HTERT RPE-1 (cell line): ENCODE measurements around the gene NOX5.

Experiments
- in situ Hi-C: fragments of 300-500 bp; cut with MboI; formaldehyde crosslinking; loops from 4 replicates; pipeline ENCODE4 v1.14.3; 2020; ENCODE audit warnings: low sequenced_read_pairs

Gene NOX5

GRCh38 chr15:69078638-69079037 is 64.1 kb downstream of the NOX5 start:
- in situ Hi-C loops = no loop called here

GRCh38 chr15:69080295-69081248 is 66.1 kb downstream of the NOX5 start:
- in situ Hi-C loops = no loop called here

- in situ Hi-C loops = no loop called here
Observed at GRCh38 chr15:69081310-69082004, 67.0 kb downstream of the NOX5 start.

- in situ Hi-C loops = no loop called here
Observed at GRCh38 chr15:69082021-69082502, 67.6 kb downstream of the NOX5 start.

DNA sequence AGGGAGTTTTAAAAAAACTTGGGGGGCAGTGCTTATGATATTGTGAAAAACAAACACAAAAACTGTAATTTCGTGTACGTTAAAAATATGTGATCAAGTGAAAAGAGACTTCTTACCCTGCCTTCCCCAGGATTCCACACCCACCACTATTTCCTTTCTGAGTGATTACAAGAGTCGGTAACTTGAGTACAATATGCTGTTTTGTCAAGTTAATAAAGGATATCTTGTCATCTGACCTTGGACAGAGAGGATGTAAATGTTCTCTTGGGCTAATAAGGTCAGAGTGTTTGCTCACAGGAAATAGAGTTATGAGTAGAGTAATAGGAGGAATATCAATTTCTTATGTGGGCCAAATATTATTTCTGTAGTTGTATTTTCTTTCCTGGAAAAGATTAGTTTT is 68.1 kb downstream of the NOX5 start:
- in situ Hi-C loops = no loop called here

GRCh38 chr15:69084404-69085030 is 70.0 kb downstream of the NOX5 start:
- in situ Hi-C loops = no loop called here

- in situ Hi-C loops = no loop called here
Observed at GRCh38 chr15:69085325-69086081, 71.0 kb downstream of the NOX5 start.

DNA sequence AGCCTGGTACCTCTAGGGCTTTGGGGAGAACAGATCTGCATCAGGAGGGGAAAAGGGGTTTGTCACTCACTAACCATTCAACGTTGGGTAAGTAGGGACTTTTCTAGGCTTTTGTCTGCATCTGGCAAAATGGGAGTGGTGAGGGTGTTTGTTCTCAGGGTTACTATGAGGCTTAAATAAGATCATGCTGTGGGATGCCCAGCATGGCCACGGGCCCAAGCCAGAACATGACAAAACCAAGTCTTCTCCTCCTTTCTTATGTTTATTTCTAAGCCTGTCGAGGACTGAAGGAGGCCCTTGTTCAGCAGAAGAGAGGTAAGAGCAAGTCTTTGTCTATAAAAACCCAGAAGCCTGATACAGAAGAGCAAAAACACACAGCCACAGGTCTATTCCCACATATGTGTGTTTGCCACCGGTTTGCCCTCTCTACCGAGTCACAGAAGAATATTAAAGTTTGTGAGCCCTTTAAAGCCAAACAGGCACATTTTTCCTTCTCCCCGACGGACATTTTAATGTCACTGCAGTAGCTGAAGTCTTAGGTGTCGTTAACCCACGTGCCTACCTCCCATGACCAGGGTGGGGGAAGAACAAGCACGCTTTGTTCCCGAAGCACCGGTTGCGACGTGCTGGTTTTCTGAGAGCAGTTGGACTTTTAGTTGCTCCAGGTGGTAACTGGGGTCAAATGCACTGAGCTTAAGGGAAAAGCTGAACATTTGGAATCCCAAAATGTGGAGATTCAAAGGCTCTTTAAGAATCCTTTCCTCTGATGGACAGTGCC is 72.1 kb downstream of the NOX5 start:
- in situ Hi-C loops = no loop called here

DNA sequence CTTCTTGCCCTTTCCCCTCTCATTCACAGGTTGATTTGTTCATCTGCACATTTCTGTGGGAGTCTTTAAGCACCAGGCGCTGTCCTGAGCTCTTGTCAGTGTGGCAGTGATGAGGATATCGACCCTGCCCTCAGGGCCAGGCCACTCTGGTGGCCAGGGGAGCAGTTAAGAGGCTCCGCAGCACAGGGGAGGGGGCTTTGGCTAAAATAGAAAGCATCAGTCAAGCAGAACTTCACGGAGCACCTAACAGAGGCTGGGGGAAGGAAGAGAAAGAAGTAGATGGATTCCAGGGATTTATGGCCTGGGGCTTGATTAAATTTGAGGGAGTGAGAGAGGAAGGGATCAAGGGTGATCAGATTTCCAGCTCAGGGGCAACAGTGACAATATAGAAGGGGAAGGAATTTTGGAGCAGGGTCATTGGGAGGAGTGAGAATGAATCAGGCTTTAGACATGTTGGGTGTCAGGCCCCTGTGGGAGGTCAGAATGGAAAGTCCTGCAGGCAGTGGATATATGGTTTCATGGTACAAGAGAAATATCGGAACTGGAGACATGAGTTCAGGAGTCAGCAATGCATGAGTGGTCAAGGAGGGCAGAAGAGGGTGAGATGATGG is 73.0 kb downstream of the NOX5 start:
- in situ Hi-C loops = no loop called here

DNA sequence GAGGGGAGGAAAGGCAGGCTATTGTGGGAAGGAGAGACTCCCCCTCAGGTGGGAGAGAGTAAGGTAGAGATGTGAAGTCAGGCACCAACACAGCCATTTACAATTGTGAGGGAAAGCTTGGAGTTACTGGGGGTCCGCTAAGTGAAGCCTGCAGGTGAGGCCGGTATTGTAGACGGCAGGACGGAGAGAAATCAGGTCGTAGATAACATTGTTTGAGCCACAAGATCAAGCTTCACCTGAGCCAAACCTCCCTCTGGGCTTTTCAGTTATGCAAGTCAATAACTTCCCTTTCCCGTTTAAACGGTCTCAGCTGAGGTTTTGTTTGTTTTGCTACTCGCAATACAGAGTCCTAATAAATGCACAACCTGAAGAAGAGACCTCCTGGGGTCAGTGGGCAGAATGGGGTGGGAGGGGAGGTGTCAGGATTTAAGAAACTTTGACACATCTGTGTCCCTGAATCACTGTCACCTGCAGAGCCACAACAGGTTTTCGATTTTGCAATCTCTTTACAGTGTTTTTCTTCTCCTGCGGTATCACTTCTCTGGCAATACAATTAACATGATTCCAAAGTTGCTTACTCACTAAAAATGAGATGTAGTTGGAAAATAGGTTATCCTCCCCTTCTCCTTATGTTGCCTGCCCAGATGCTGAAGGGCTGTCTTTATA is 73.9 kb downstream of the NOX5 start:
- in situ Hi-C loops = no loop called here

DNA sequence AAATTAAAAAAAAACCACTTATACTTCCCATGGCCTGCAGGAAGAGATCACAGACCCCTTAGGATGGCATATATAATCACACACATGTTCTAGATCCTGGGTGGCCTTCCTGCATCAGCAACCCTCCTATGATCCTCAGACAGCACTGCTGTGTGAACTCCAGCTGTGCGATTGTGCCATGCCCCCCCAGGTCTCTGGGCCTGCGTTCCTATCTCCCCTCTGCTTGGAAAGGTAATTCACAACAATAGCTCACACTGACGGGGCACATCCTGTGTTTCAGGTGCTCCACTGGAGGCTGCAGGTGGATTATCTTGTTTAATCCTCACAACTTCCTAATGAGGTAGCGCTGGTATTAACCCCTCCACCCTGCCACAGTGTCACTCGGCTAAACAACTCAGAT is 74.8 kb downstream of the NOX5 start:
- in situ Hi-C loops = no loop called here

DNA sequence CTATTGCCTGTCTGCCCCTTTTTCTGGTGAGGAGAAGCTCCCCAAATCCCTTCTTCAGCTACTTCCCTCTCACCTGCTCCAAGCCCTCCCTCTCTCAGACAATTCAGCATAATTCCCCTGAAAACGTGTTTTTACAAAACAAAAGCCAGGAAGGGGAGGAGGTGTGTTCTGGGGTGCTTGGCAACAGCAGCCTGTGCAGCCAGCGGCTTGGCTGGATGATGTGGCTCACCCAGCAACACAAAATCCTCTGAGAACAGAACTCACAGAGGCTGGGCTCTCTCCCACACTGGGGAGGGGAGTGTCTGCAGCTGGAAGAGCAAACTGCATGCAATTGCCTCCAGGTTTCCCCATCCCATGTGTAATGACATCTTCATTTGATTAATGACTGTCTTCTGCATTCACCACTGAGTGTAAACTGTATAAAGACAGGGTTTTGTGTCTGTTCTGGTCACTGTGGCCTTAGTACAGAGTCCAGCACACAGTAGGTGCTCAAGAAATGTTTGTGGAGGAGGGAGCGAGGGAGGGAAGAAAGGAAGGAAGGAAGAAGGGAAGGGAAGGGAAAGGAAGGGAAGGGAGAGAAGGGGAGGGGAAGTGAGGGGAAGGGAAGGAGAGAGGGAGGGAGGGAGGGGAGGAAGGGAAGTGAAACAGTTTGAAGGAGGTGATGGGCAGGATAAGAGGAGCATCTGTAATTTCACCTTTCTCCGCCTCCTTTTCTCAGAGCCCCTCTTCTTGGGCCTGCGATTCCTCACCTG is 75.9 kb downstream of the NOX5 start:
- in situ Hi-C loops = no loop called here

DNA sequence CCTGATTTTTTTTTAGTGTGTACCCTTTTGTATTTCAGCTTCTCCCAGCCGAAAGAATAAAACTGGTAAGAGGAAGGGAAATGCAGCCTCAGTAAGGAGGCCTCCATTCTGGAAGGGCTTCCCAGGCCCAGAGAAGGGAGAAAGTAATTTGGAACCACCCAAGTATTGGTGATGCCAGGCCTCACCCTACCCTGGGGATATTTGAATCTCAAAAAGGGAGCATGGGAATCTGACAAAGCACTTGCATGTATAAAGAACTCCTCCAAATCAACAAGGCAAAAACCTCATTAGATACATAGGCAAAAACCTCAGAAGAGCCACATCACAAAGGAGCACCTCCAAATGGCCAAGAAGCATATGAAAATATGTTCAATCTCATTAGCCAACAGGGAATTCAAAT is 77.2 kb downstream of the NOX5 start:
- in situ Hi-C loops = no loop called here

DNA sequence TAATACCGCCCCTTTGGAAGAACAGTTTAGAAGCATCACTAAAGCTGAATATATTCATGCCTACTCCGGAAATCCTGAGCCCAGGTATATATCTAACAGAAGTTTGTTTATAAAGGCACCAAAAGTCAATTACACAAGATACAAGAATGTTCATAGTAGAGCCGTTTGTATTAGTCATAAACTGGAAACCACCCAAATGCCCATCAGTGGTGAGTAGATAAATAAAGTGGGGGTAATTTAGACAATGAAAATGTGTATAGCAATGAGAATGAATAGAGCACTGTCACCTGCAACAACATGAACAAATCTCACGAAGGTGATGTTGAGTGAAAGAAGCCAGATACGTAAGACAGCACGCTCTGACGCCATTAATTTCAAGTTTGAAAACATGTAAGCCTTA is 77.7 kb downstream of the NOX5 start:
- in situ Hi-C loops = no loop called here

DNA sequence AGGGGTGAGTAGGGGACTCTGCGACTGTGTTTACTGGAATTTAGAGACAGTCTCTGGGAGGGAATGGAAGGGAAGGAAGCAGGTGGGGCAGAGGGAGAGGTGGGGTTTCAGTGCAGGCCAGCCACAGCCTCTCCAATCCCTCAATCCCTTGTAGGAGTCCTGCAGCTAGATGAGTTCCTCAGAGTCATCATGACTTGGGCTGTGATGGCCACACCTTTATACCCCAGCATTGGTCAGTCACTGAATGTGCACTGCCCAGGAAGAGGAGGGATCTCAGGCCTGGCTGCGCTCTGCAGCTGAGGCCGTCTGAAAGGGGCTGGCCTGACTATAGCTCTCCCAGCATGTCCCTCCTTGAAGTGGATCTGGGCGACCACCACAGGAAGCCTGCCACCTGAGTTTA is 78.6 kb downstream of the NOX5 start:
- in situ Hi-C loops = no loop called here

DNA sequence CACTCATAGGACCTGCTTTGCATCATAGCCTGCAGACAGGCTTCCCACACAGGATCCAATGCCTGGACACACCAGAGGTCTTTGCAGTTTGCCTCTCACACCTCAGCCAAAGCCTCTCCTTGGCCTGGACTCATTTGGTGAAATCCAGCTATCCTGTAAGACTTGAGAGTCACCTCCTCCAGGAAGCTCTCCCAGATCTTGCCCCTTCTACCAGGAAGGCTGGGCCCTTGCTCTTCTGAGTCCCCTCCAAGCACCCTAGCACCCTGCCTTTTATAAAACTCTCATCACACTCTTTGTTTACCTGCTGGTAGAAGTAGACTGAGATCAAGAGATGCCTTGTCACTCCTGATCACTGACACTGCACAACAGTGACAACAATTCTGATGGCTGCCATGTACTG is 79.1 kb downstream of the NOX5 start:
- in situ Hi-C loops = no loop called here

- in situ Hi-C loops = no loop called here
Observed at GRCh38 chr15:69094124-69094921, 79.8 kb downstream of the NOX5 start.

- in situ Hi-C loops = no loop called here
Observed at GRCh38 chr15:69095274-69095673, 80.8 kb downstream of the NOX5 start.
